Loucy (cell line): ENCODE measurements around the gene CRNKL1.

Experiments
- H2AFZ ChIP-seq: fragments of 200-600 bp; sonication (generic); 2 replicates; pipeline ENCODE4 v1.6.0; 2016; ENCODE audit warnings: antibody characterized with exemption, mild to moderate bottlenecking, low read length, moderate library complexity
- H3F3A ChIP-seq: fragments of 200-600 bp; 2 replicates; pipeline ENCODE4 v1.6.0; 2016; ENCODE audit warnings: antibody characterized with exemption, low read depth, mild to moderate bottlenecking
- H3K27me3 ChIP-seq: fragments of 200-600 bp; sonication (generic); 2 replicates; pipeline ENCODE4 v1.6.1; 2014; ENCODE audit warnings: low read length, mild to moderate bottlenecking; ENCODE audit not compliant: insufficient read depth, poor library complexity, severe bottlenecking
- H3K36me3 ChIP-seq: fragments of 200-600 bp; sonication (generic); 2 replicates; pipeline ENCODE4 v1.6.1; 2016; ENCODE audit warnings: low read length; ENCODE audit not compliant: insufficient read depth
- H3K4me1 ChIP-seq: fragments of 200-600 bp; sonication (generic); 2 replicates; pipeline ENCODE4 v1.5.1; 2014; ENCODE audit warnings: low read length, mild to moderate bottlenecking; ENCODE audit not compliant: insufficient read depth, poor library complexity, severe bottlenecking
- H3K4me2 ChIP-seq: fragments of 200-600 bp; sonication (generic); 2 replicates; pipeline ENCODE4 v1.6.0; 2014; ENCODE audit warnings: antibody characterized with exemption, low read length, low read depth, mild to moderate bottlenecking; ENCODE audit not compliant: poor library complexity, severe bottlenecking
- H3K4me3 ChIP-seq: fragments of 200-600 bp; sonication (generic); 2 replicates; pipeline ENCODE4 v1.5.1; 2014; ENCODE audit warnings: low read length, mild to moderate bottlenecking, mixed read lengths; ENCODE audit not compliant: poor library complexity, severe bottlenecking
- H3K79me2 ChIP-seq: fragments of 200-600 bp; sonication (generic); 2 replicates; pipeline ENCODE4 v1.6.1; 2014; ENCODE audit warnings: low read length; ENCODE audit not compliant: insufficient read depth
- H3K9ac ChIP-seq: fragments of 200-600 bp; sonication (generic); 2 replicates; pipeline ENCODE4 v1.6.0; 2014; ENCODE audit warnings: mild to moderate bottlenecking, low read depth, low read length, moderate library complexity; ENCODE audit not compliant: poor library complexity, severe bottlenecking
- H3K9me2 ChIP-seq: fragments of 200-600 bp; sonication (generic); replicated peaks from 2 replicates; pipeline ENCODE4 v1.6.1; 2016; ENCODE audit warnings: low read depth, low read length, mixed read lengths
- H3K9me3 ChIP-seq: fragments of 200-600 bp; sonication (generic); 2 replicates; pipeline ENCODE4 v1.6.1; 2014; ENCODE audit warnings: mild to moderate bottlenecking, antibody characterized with exemption, low read length, low read depth; ENCODE audit not compliant: insufficient read depth
- H4K20me1 ChIP-seq: fragments of 200-600 bp; sonication (generic); 2 replicates; pipeline ENCODE4 v1.6.0; 2014; ENCODE audit warnings: antibody characterized with exemption, low read length, mild to moderate bottlenecking; ENCODE audit not compliant: insufficient read depth, poor library complexity, severe bottlenecking
- EZH2phosphoT487 ChIP-seq: fragments of 200-600 bp; IDR thresholded peaks from 2 replicates; pipeline ENCODE4 v1.6.1; 2018; ENCODE audit warnings: antibody characterized with exemption, mild to moderate bottlenecking, moderate library complexity, borderline replicate concordance
- TF ChIP-seq, protein P1 (sequence below): fragments of 200-600 bp; sonication (generic); conservative IDR thresholded peaks from 2 replicates; pipeline ENCODE4 v1.5.1; 2014; ENCODE audit warnings: mild to moderate bottlenecking, antibody characterized with exemption, low read length

CRNKL1 gene

DNA sequence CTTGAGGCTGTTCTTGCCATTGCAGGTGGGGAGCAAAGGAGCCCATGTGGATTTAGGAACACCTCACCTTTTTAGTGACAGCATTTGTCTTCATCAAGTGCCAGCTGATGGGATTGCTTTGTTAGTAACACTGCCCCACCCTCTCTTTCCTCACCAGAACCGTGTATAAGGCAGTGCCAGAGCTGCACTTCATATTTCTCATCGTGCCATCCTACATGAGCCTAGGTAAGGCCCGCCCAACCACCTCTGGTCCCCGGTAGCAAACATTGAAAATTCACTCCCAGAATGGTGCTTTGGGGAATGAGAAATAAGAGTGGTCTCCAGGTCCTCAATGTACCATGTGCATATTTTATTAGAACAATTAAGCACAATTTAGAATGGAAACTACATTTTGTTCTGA is 22.8 kb upstream of the CRNKL1 start:
- H3K36me3 ChIP-seq: no peaks in the 10 kb centered on the region
- H3F3A ChIP-seq: no peaks in the 10 kb centered on the region
- H3K79me2 ChIP-seq: no peaks in the 10 kb centered on the region
- H3K27me3 ChIP-seq: no peaks in the 10 kb centered on the region
- peaks cover 25% of the 10 kb centered on the region for H3K4me1 ChIP-seq
- H3K4me2 ChIP-seq: no peak overlapping the region
- H3K4me3 ChIP-seq: no peak overlapping the region
- no peaks in the 10 kb centered on the region for H4K20me1 ChIP-seq
- no peaks in the 10 kb centered on the region for H3K9me2 ChIP-seq
- H3K9ac ChIP-seq: no peak overlapping the region
- H3K9me3 ChIP-seq: no peaks in the 10 kb centered on the region
- TF ChIP-seq, protein P1, sequence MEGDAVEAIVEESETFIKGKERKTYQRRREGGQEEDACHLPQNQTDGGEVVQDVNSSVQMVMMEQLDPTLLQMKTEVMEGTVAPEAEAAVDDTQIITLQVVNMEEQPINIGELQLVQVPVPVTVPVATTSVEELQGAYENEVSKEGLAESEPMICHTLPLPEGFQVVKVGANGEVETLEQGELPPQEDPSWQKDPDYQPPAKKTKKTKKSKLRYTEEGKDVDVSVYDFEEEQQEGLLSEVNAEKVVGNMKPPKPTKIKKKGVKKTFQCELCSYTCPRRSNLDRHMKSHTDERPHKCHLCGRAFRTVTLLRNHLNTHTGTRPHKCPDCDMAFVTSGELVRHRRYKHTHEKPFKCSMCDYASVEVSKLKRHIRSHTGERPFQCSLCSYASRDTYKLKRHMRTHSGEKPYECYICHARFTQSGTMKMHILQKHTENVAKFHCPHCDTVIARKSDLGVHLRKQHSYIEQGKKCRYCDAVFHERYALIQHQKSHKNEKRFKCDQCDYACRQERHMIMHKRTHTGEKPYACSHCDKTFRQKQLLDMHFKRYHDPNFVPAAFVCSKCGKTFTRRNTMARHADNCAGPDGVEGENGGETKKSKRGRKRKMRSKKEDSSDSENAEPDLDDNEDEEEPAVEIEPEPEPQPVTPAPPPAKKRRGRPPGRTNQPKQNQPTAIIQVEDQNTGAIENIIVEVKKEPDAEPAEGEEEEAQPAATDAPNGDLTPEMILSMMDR: no peak
- TF ChIP-seq EZH2phosphoT487: no peak
- H2AFZ ChIP-seq: no peak overlapping the region

DNA sequence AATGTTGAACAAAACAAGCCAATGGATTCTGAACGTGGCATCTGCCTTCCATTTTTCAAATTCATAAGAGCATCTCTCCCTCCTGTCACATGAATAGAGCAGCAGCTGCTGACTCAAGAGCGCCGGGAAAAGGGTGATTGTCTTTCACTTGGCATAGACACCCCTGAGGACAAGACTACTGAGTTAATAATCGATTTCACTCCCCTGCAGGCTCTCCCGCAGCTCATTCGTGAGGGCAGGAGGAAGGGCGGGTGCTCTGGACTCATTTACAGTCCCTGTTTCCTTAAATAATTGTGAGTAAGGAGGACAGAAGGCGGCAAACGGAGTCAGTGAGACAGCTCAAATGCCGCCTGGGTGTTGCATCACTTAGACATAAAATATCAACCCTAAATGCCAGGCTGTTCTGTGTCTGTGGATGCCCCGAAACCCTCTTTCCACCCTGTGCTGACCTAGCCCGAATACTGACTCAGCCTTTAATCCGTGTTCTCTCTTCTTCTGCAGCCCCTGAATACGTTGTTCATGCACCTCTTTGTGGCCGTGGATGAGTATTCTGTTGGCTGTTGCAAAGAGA is 21.6 kb upstream of the CRNKL1 start:
- no peaks in the 10 kb centered on the region for H3K27me3 ChIP-seq
- H3K4me2 ChIP-seq: no peak overlapping the region
- TF ChIP-seq, protein P1: no peak
- TF ChIP-seq EZH2phosphoT487: no peak
- no peaks in the 10 kb centered on the region for H4K20me1 ChIP-seq
- H3K9me2 ChIP-seq: no peaks in the 10 kb centered on the region
- H3K4me1 ChIP-seq: peaks cover 28% of the 10 kb centered on the region
- H3K9me3 ChIP-seq: no peaks in the 10 kb centered on the region
- no peak overlapping the region for H3K4me3 ChIP-seq
- H3F3A ChIP-seq: no peaks in the 10 kb centered on the region
- H3K36me3 ChIP-seq: no peaks in the 10 kb centered on the region
- no peak overlapping the region for H3K9ac ChIP-seq
- no peaks in the 10 kb centered on the region for H3K79me2 ChIP-seq
- H2AFZ ChIP-seq: no peak overlapping the region

DNA sequence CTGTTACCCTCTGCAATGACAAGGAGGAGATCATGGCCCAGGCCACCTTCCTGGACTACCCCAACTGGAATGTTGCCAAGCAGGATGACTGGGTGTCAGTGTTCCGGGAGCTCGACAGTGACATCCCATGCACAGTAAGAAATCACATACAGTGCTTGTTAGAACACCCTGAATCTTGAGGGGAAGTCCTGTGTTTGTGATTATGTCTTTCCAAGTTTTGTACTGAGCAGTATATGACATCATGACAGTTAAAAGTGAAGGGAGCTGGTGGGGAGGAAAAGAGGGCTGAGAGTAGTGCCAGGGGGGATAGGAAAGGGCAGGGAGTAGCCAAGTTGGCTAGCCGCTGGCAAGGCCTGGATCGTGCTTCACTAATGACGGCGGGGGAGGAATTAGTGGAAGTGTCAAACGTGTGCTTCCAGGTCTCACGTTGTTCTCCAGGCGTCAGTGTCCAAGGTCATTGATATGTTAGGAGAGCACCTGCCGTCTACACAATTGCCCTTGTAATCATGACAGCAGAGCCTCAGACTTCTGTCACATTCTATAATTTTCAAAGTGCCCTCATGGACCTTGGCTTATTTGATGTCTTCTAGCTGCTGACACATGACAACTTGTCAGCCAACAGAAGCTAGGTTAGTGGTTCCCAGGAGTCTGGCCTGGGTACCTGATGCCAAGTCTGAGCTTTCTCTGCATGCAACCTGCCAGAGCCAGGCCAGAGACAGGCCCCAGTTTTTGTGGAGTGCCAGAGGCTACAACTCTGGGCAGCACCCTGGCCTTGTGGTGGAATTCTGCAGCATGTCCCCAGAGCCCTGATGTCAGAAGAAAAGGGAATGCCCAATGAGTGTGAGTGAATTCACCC is 18.8 kb upstream of the CRNKL1 start:
- H3K9ac ChIP-seq: no peak overlapping the region
- no peak overlapping the region for H3K4me3 ChIP-seq
- H3K9me2 ChIP-seq: no peaks in the 10 kb centered on the region
- H3K36me3 ChIP-seq: no peaks in the 10 kb centered on the region
- TF ChIP-seq, protein P1: no peak
- no peak for TF ChIP-seq EZH2phosphoT487
- H3K4me1 ChIP-seq: peaks cover 20% of the 10 kb centered on the region
- H4K20me1 ChIP-seq: no peaks in the 10 kb centered on the region
- no peak overlapping the region for H2AFZ ChIP-seq
- no peaks in the 10 kb centered on the region for H3K79me2 ChIP-seq
- H3K4me2 ChIP-seq: no peak overlapping the region
- H3K9me3 ChIP-seq: no peaks in the 10 kb centered on the region
- no peaks in the 10 kb centered on the region for H3F3A ChIP-seq
- no peaks in the 10 kb centered on the region for H3K27me3 ChIP-seq
